RPMI7951 (cell line): ENCODE measurements around the gene MAST4. TPM values are rescaled to one million over a fixed set of nuclear protein-coding genes. Genes with fewer than 3 reads are reported as not detected.

ENCODE experiments used
- DNase-seq: peaks from one replicate; pipeline ENCODE4 v3.0.0-alpha.2; 2012; ENCODE audit warnings: low read depth
- total RNA-seq: library from RNA; depleted of rRNA; stranded (reverse); fragments of >200 nt; shearing (Covaris generic); gene quantifications from 2 replicates; pipeline ENCODE4 v1.2.3, GENCODE V29; 2014

The MAST4 gene
- total RNA-seq, 1 experiment from 2014 or later = 4.8 TPM

GRCh38 chr5:66841264-66841663 lies 245.1 kb downstream of the MAST4 start:
- DNase-seq = no peak

- no peak for DNase-seq
These were observed 246.3 kb downstream of the MAST4 start for GRCh38 chr5:66842540-66842939.

GRCh38 chr5:66843065-66843464 lies 246.9 kb downstream of the MAST4 start:
- DNase-seq = no peak

- no peak for DNase-seq
These were observed 252.8 kb downstream of the MAST4 start for GRCh38 chr5:66848749-66849641.

- DNase-seq = no peak
These were observed 253.6 kb downstream of the MAST4 start for GRCh38 chr5:66849803-66850202.

GRCh38 chr5:66850354-66851075 lies 254.3 kb downstream of the MAST4 start:
- no peak for DNase-seq

GRCh38 chr5:66851306-66851705 lies 255.1 kb downstream of the MAST4 start:
- no peak for DNase-seq

- DNase-seq = no peak
These were observed 258.2 kb downstream of the MAST4 start for GRCh38 chr5:66854416-66854815.

GRCh38 chr5:66856041-66856805 lies 260.0 kb downstream of the MAST4 start:
- DNase-seq = no peak

GRCh38 chr5:66859526-66859925 lies 263.3 kb downstream of the MAST4 start:
- no peak for DNase-seq

GRCh38 chr5:66860199-66860975 lies 264.2 kb downstream of the MAST4 start:
- DNase-seq = no peak

GRCh38 chr5:66861402-66861801 lies 265.2 kb downstream of the MAST4 start:
- no peak for DNase-seq

GRCh38 chr5:66862020-66862419 lies 265.8 kb downstream of the MAST4 start:
- no peak for DNase-seq

GRCh38 chr5:66863243-66864170 lies 267.3 kb downstream of the MAST4 start:
- DNase-seq = no peak

- peak; percentile 44 for DNase-seq
These were observed 268.2 kb downstream of the MAST4 start for GRCh38 chr5:66864240-66864884.

- DNase-seq = no peak
These were observed 271.6 kb downstream of the MAST4 start for GRCh38 chr5:66867618-66868322.

- no peak for DNase-seq
These were observed 273.2 kb downstream of the MAST4 start for GRCh38 chr5:66869347-66869746.

- no peak for DNase-seq
These were observed 274.5 kb downstream of the MAST4 start for GRCh38 chr5:66870708-66871107.

- DNase-seq = no peak
These were observed 275.5 kb downstream of the MAST4 start for GRCh38 chr5:66871651-66872050.
